HG02884 (cell line): Measurements from ENCODE around the gene TTN.

Experiments
- ATAC-seq: cut with Tn5 transposase; IDR thresholded peaks from one replicate; pipeline ENCODE4 v1.9.1; 2021; ENCODE audit warnings: mild to moderate bottlenecking, moderate library complexity; ENCODE audit not compliant: unreplicated experiment

The TTN gene

DNA sequence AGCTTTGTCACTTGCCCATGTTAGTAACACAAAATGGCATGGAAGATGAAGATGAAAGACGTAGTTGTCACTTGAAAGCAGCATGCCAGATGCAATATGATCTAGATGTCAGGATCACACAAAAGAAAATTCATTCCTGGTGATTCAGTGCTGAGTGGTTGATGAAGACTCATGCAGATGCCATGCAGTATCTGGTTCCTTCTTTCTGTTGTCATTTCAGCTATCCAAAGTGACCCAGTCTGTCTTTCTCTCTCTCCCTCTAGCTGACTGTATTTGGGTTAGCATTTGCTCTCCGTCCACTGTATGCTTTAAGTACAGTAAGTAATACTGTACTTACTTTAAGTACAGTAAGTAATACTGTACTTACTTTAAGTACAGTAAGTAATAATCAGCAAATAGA is 50.4 kb downstream of the TTN start:
- ATAC-seq: no peak

DNA sequence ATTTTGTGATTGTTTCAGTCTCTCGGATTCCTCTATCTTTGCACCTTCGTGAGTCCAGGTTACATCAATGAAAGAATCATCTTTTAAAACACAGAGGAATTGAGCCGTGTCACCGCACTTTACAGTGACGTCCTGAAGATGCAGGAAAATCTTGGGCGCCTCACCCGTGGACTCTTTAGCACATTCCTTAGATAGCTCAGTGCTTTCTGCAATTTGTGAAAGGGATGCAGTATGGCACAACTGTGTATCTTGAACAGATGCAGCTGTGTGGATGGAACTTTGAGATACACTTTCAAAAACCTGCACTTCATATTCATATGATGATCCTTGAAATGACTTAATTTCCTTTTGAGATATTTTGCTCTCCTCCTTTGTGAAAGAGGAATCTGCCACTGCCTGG is 50.9 kb downstream of the TTN start:
- ATAC-seq: no peak

- ATAC-seq: no peak
Observed at GRCh38 chr2:178747767-178748166, 59.5 kb downstream of the TTN start.

DNA sequence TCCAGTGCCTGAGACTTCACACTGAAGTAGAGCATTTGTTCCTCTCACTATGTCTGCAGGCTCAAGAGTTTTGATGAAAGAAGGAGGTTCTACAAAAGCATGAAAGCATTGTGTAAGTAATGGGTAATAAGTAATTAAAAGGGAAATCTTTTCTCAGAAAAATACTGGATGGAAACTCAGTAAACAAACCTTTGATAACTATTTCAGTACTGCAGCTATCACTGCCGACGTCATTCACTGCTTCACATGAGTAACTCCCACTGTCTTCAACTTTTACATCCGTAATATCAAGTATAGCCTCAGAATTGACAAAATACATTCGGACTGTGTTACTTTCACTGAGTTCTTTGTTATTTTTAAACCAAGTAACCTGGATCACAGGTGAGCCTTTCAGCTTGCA is 72.7 kb downstream of the TTN start:
- no peak for ATAC-seq

DNA sequence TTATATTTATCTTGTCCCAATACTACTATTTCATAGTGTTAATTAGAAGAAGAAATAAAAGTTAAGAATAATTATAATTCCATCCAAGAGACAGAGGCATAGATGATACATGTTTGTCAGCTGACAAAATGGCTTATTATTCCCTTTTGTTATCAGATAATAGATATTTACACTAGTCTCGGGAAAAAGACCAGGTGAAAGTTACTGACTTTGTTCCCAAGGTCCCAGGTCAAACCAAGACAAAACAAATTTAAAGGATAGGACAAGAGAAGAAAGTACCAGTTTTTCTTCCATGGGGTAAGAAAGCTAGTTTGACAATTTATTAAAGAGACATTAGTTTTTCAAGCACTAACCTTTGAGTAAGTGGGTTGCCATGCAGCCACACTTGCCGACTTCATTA is 73.2 kb downstream of the TTN start:
- no peak for ATAC-seq

- no peak for ATAC-seq
Observed at GRCh38 chr2:178732913-178733312, 74.3 kb downstream of the TTN start.

DNA sequence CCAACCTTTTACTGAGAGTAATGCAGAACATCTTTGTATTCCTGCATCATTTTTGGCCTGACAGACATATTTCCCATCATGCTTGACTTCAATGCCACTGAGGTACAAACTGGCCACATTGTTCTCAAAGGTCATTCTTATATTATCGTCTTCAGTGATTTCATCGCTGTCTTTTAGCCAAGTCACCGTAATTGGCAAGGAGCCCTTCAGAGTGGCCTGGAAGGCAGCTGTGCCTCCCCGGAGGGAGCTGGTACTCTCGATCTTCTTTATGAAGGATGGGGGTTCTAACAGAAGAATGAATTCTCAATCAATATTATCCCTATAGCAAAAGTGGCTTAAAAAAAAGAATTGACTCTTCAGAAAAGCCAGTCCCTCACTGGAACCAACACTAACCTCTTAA is 75.9 kb downstream of the TTN start:
- ATAC-seq: no peak

DNA sequence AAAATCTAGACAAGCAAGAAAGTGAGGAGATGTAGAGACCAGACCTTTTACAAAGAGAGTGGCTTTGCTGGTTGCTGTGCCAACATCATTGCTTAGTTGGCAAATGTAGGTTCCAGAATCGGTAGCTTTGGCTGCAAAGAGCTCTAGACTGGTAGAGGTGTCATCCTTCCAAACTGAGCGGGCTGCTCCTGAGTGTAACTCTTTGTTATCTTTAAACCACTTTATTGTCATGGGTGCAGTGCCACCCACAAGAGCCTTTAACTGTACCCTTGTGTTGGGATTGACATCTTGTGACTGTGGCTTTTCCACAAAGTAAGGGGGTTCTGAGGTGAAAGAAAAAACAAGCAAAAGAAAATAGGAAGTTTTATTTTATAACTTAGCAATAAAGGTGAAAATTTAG is 77.2 kb downstream of the TTN start:
- no peak for ATAC-seq

- ATAC-seq: no peak
Observed at GRCh38 chr2:178723786-178724346, 83.4 kb downstream of the TTN start.

DNA sequence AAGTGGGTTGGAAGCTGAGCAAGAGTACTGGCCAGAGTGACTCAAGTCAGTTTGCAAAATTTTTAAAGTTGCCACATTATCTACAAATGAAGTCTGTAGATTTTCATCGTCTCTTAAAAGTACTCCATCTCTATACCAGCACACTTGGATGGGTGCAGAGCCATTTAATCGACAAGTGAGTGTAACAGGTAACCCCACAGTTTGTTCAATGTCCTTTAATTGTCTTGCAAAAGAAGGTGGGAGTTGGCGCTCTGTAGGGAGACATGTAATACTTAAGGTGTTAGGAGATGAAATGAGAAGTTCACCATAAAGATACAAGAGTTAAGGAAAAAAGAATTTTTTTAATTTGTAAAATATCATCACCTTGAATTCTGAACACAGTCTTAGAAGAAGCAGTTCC is 84.9 kb downstream of the TTN start:
- no peak for ATAC-seq

DNA sequence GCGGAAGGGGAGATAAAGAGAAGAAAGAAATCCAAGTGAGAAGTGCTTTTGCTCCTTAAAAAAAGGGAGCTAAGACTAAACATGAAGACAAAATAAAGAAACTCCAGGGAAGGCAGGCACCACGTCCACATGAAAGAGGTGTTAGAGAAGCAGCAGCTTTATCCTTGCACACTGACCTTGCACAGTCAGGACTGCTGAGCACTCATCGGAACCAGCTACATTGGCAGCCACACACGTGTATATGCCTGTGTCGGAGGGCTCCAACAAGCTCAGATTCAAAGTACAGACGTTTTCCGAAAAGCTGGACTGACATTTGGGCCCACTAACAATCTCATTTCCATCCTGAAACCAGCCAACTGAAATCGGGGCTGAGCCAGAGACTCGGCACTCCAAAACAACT is 88.2 kb downstream of the TTN start:
- no peak for ATAC-seq

DNA sequence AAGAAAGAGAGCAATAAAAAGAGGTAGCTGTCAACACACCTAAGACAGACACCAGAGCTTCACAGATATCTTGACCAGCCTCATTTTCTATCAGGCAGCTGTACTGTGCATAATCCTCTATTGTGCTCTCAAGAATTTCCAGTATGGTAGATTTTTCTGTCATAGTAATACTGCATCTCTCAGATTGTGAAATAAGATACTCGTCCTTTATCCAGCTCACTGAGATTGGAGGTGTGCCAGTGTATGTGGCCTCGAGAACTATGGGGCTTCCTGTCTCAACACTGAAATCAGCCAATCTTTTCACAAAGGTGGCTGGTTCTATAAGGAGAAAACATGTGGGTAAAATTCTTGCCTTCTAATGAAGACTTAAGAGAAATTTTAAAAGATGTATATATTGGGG is 88.9 kb downstream of the TTN start:
- ATAC-seq: no peak

- ATAC-seq: no peak
Observed at GRCh38 chr2:178716394-178716793, 90.8 kb downstream of the TTN start.

DNA sequence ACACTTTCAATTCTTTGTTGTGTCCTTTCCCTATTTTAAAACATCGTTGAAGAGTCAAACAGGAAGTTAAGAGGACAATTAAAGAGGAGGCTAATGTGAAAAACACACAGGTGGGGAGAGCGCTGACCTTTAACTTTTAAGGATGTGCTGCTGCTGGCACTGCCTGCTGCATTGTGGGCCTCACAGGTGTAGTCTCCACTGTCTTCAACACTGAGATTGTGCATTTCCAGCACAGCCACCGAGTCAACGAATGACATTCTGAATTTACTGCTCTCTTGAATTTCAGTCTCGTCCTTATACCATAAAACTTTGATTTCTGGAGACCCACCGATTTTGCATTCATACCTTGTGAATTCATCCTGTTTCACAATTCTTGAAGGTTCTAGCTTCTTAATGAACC is 91.9 kb downstream of the TTN start:
- no peak for ATAC-seq

- ATAC-seq: no peak
Observed at GRCh38 chr2:178707476-178707875, 99.7 kb downstream of the TTN start.

DNA sequence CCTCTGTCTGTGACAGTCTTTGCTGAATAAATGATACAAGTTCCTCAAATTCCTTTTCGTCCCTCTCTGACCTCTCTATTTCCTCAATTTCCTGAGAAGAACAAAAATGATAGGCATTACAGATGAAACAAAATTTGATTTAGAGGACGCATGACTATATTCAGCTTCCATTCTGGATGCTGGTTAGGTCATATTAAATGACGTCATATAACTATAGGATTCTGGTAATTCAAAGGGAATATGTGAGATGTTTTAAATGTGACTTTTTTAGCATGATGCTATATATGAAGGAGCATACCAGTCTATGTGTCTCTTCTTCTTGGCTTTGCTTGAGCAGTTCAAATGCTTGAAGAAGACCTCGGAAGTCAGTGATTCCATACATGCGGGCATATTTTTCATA is 102.3 kb downstream of the TTN start:
- no peak for ATAC-seq

- no peak for ATAC-seq
Observed at GRCh38 chr2:178702361-178702760, 104.9 kb downstream of the TTN start.

GRCh38 chr2:178700922-178701342 is 106.3 kb downstream of the TTN start:
- no peak for ATAC-seq

- ATAC-seq: no peak
Observed at GRCh38 chr2:178700136-178700535, 107.1 kb downstream of the TTN start.

GRCh38 chr2:178692845-178693244 is 114.4 kb downstream of the TTN start:
- no peak for ATAC-seq

DNA sequence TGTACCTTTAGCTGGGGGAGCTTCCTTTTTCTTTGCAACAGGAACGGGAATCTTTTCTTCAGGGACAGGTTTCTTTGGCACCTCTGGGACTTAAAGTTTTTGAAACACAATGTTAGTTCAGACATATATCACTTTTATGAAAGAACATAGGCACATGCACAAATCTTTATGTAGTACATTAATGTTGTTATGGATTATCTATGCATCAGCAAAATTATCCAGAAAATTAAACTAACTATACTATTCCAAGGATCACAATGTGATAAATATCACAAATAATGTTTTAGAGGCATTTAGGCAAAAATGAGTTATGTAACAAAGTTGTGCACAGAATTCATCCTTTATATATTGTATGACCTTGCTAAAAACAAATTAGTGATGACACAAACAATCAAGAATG is 117.4 kb downstream of the TTN start:
- no peak for ATAC-seq

- ATAC-seq: no peak
Observed at GRCh38 chr2:178683877-178684276, 123.3 kb downstream of the TTN start.

GRCh38 chr2:178681081-178681480 is 126.1 kb downstream of the TTN start:
- no peak for ATAC-seq

DNA sequence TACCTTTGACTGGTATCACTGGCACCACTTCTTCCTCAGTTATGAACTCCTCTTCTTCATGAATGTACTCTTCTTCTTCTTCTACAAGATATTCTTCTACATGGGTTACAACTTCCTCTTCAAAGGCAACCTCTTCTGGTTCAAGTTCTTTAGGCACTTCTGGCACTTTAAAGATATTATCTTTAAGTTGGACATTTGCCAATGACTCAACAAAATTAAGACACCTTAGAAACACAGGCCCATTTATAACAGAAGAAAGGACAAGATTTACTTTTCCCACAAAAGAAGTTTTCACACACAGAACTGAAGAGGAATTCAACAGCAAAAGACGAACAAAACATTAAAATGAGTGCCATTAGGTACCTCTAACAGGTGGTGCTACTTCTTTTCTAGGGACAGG is 127.3 kb downstream of the TTN start:
- no peak for ATAC-seq
